Trophoblast cell (in vitro differentiated cells and primary cell): ENCODE data around the gene FAM135A.

ENCODE experiments used
- DNase-seq, 2 donors: peaks; one replicate each; pipeline ENCODE4 v3.0.0-alpha.2; 2016
- H2AFZ ChIP-seq: 2 replicates; pipeline ENCODE4 v1.6.1; 2013; ENCODE audit warnings: low read length, moderate library complexity, mild to moderate bottlenecking; ENCODE audit not compliant: insufficient read depth, poor library complexity
- H2AK5ac ChIP-seq: 2 replicates; pipeline ENCODE4 v1.6.1; 2013; ENCODE audit warnings: mild to moderate bottlenecking, low read length
- H2BK120ac ChIP-seq: 2 replicates; pipeline ENCODE4 v1.6.1; 2013; ENCODE audit warnings: low read length, mild to moderate bottlenecking, moderate library complexity; ENCODE audit not compliant: insufficient read depth, poor library complexity
- H2BK12ac ChIP-seq: 2 replicates; pipeline ENCODE4 v1.6.1; 2013; ENCODE audit warnings: mild to moderate bottlenecking, low read length, moderate library complexity
- H2BK5ac ChIP-seq: 2 replicates; pipeline ENCODE4 v1.6.1; 2013; ENCODE audit warnings: low read length, low read depth, moderate library complexity, mild to moderate bottlenecking; ENCODE audit not compliant: poor library complexity
- H3K14ac ChIP-seq: 2 replicates; pipeline ENCODE4 v1.6.1; 2013; ENCODE audit warnings: mild to moderate bottlenecking, low read length
- H3K18ac ChIP-seq: 2 replicates; pipeline ENCODE4 v1.6.1; 2013; ENCODE audit warnings: mild to moderate bottlenecking, low read length
- H3K23ac ChIP-seq: 2 replicates; pipeline ENCODE4 v1.6.1; 2013; ENCODE audit warnings: low read length
- H3K27ac ChIP-seq: 2 replicates; pipeline ENCODE4 v1.5.1; 2013; ENCODE audit warnings: low read depth, mild to moderate bottlenecking, inconsistent platforms, low read length, moderate library complexity
- H3K27me3 ChIP-seq: 2 replicates; pipeline ENCODE4 v1.6.1; 2013; ENCODE audit warnings: inconsistent platforms, mild to moderate bottlenecking, low read length, moderate library complexity; ENCODE audit not compliant: insufficient read depth
- H3K36me3 ChIP-seq, 2 experiments: 1 replicate in 1 of 2; 2 replicates in 1 of 2; pipeline ENCODE4 v1.6.1; 2013; ENCODE audit warnings: low read length in 2 of 2, mild to moderate bottlenecking in 2 of 2, moderate library complexity in 1 of 2; ENCODE audit not compliant: insufficient read depth in 2 of 2, control insufficient read depth in 1 of 2
- H3K4ac ChIP-seq: 2 replicates; pipeline ENCODE4 v1.6.1; 2013; ENCODE audit warnings: low read depth, mild to moderate bottlenecking, low read length, moderate library complexity
- H3K4me1 ChIP-seq, 2 experiments: 1 replicate in 1 of 2; 2 replicates in 1 of 2; pipeline ENCODE4 v1.6.1; 2013; ENCODE audit warnings: low read length in 2 of 2, mild to moderate bottlenecking in 2 of 2, moderate library complexity in 1 of 2; ENCODE audit not compliant: insufficient read depth in 2 of 2, control insufficient read depth in 1 of 2
- H3K4me2 ChIP-seq: 2 replicates; pipeline ENCODE4 v1.6.1; 2013; ENCODE audit warnings: inconsistent platforms, mild to moderate bottlenecking, low read length, moderate library complexity
- H3K4me3 ChIP-seq: 2 replicates; pipeline ENCODE4 v1.5.1; 2013; ENCODE audit warnings: mild to moderate bottlenecking, low read depth, low read length, inconsistent platforms
- H3K79me1 ChIP-seq: one replicate; pipeline ENCODE4 v1.6.1; 2013; ENCODE audit warnings: low read length
- H3K79me2 ChIP-seq: 2 replicates; pipeline ENCODE4 v1.6.1; 2013; ENCODE audit warnings: low read length, mild to moderate bottlenecking; ENCODE audit not compliant: control insufficient read depth, insufficient read depth, poor library complexity
- H3K9ac ChIP-seq: 2 replicates; pipeline ENCODE4 v1.6.1; 2013; ENCODE audit warnings: mild to moderate bottlenecking, low read length
- H3K9me3 ChIP-seq: 2 replicates; pipeline ENCODE4 v1.6.1; 2013; ENCODE audit warnings: low read depth, mild to moderate bottlenecking, control low read depth, inconsistent platforms, low read length; ENCODE audit not compliant: insufficient read depth
- H4K12ac ChIP-seq: 2 replicates; pipeline ENCODE4 v1.6.1; 2013; ENCODE audit warnings: low read depth, mild to moderate bottlenecking, low read length, moderate library complexity
- H4K8ac ChIP-seq: 2 replicates; pipeline ENCODE4 v1.6.1; 2013; ENCODE audit warnings: low read depth, mild to moderate bottlenecking, low read length, moderate library complexity
- H4K91ac ChIP-seq: one replicate; pipeline ENCODE4 v1.6.1; 2013; ENCODE audit warnings: low read depth, mild to moderate bottlenecking, low read length, moderate library complexity
- WGBS: extraction: QIAGEN DNeasy Blood & Tissue Kit; methylation state at CpG from one replicate; pipeline ENCODE4 v1.1.7; 2013; ENCODE audit warnings: missing lambda C conversion rate; ENCODE audit not compliant: insufficient read length, insufficient coverage; ENCODE audit errors: extremely low coverage; 5-methylcytosine and 5-hydroxymethylcytosine counted together

The FAM135A gene

GRCh38 chr6:70524721-70525286 lies 111.5 kb downstream of the FAM135A start:
- WGBS: no CpG with 5 or more reads among the region's 4 CpGs
- Histone ChIP-seq H3K79me1 (no peaks in the 10 kb centered on the region), H3K4ac (no peak overlapping the region), H3K27me3 (no peaks in the 10 kb centered on the region), H4K12ac (no peak overlapping the region), H4K8ac (no peak overlapping the region), H3K36me3 (no peaks in the 10 kb centered on the region), H2BK5ac (no peak overlapping the region), H2AK5ac (no peak overlapping the region), H2BK12ac (no peak overlapping the region), H3K79me2 (no peaks in the 10 kb centered on the region), H3K4me3 (no peak overlapping the region), H3K9ac (no peak overlapping the region), H3K14ac (no peak overlapping the region), H3K23ac (no peak overlapping the region), H4K91ac (no peak overlapping the region), H2AFZ (no peak overlapping the region), H3K9me3 (no peaks in the 10 kb centered on the region), H3K18ac (no peak overlapping the region), H3K4me1 (no peaks in the 10 kb centered on the region), H2BK120ac (no peak overlapping the region), H3K4me2 (no peak overlapping the region), H3K27ac (no peak overlapping the region)
- no peak for DNase-seq

DNA sequence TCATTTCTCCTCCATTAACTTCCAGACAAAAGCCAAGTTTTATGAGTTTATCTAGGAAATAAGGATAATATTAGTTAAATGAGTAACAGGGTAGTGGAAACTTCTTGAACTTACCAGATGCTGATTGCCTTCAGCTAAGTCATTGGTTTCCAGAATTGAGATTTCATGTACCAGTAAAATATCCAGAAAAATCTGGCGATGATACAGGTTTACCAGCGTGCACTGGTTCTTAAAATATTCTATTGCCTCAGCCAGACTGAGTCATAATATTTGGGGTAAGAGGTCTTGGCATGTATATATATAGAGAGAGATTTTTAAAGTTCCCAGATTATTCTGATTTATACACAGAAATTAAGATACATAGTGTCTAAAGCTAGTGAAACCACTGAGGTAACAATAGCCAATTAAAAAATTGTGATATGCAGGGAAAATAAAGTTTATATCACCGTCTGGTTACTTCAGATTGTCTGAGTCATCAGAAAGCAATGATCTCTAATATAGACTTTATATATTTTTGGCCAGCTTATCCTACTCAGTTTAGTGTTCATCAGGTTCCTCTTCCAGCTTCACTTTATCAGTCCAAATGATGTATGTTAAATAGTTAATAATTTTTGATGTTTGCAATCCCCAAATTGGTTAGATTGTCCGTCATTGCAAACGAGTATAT lies 113.9 kb downstream of the FAM135A start:
- Histone ChIP-seq H3K18ac (no peak overlapping the region), H4K91ac (no peak overlapping the region), H3K79me2 (no peaks in the 10 kb centered on the region), H3K27me3 (no peaks in the 10 kb centered on the region), H4K12ac (no peak overlapping the region), H2AK5ac (no peak overlapping the region), H3K79me1 (no peaks in the 10 kb centered on the region), H3K27ac (no peak overlapping the region), H2BK12ac (no peak overlapping the region), H3K4me3 (no peak overlapping the region), H3K9ac (no peak overlapping the region), H4K8ac (no peak overlapping the region), H2BK5ac (no peak overlapping the region), H3K14ac (no peak overlapping the region), H3K4me1 (no peaks in the 10 kb centered on the region), H3K4me2 (no peak overlapping the region), H3K23ac (no peak overlapping the region), H2BK120ac (no peak overlapping the region), H3K36me3 (peaks cover 0 to 2% of the 10 kb centered on the region in 2 experiments), H2AFZ (no peak overlapping the region), H3K9me3 (no peaks in the 10 kb centered on the region), H3K4ac (no peak overlapping the region)
- DNase-seq: no peak
- WGBS: no CpG with 5 or more reads among the region's 5 CpGs

DNA sequence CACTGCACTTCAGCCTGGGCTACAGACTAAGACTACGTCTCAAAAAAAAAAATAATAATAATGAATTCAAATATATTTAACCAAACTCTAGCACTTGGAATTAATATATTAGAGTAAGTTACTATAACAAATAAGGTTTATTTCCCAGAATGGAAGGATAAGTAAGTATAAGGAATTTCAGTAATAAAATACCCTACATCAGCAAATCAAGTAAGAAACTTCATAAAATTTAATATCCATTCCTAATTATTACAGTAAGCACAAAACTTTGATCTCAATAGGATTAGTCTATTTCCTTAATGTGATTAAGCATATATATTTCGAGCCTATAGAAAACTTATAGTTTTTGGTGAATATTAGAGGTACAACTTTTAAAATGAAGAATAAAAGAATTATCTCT lies 116.7 kb downstream of the FAM135A start:
- WGBS: no CpG with 5 or more reads among the region's 2 CpGs
- Histone ChIP-seq H2BK12ac (no peak overlapping the region), H3K14ac (no peak overlapping the region), H3K23ac (no peak overlapping the region), H3K27me3 (no peaks in the 10 kb centered on the region), H2BK120ac (no peak overlapping the region), H3K27ac (no peak overlapping the region), H3K9me3 (no peaks in the 10 kb centered on the region), H4K91ac (no peak overlapping the region), H3K4ac (no peak overlapping the region), H4K12ac (no peak overlapping the region), H3K79me1 (no peaks in the 10 kb centered on the region), H4K8ac (no peak overlapping the region), H3K4me2 (no peak overlapping the region), H3K4me3 (no peak overlapping the region), H3K9ac (no peak overlapping the region), H2AFZ (no peak overlapping the region), H2BK5ac (no peak overlapping the region), H3K79me2 (no peaks in the 10 kb centered on the region), H2AK5ac (no peak overlapping the region), H3K4me1 (no peaks in the 10 kb centered on the region), H3K18ac (no peak overlapping the region), H3K36me3 (peaks cover 0 to 2% of the 10 kb centered on the region in 2 experiments)
- DNase-seq: no peak

GRCh38 chr6:70531133-70531532 lies 117.8 kb downstream of the FAM135A start:
- no peak overlapping the region for H3K23ac ChIP-seq
- H3K14ac ChIP-seq: no peak overlapping the region
- H3K27me3 ChIP-seq: no peaks in the 10 kb centered on the region
- H2AK5ac ChIP-seq: no peak overlapping the region
- no peak overlapping the region for H4K91ac ChIP-seq
- H3K36me3 ChIP-seq: peaks cover 0 to 2% of the 10 kb centered on the region in 2 experiments
- no peak for DNase-seq
- no CpG with 5 or more reads among the region's 1 CpG for WGBS
- H3K9ac ChIP-seq: no peak overlapping the region
- H3K79me1 ChIP-seq: no peaks in the 10 kb centered on the region
- no peak overlapping the region for H2BK12ac ChIP-seq
- no peak overlapping the region for H4K12ac ChIP-seq
- no peak overlapping the region for H2AFZ ChIP-seq
- H2BK120ac ChIP-seq: no peak overlapping the region
- H3K4ac ChIP-seq: no peak overlapping the region
- no peaks in the 10 kb centered on the region for H3K9me3 ChIP-seq
- H3K18ac ChIP-seq: no peak overlapping the region
- no peak overlapping the region for H4K8ac ChIP-seq
- H3K4me2 ChIP-seq: no peak overlapping the region
- H3K4me3 ChIP-seq: no peak overlapping the region
- no peaks in the 10 kb centered on the region for H3K79me2 ChIP-seq
- no peaks in the 10 kb centered on the region for H3K4me1 ChIP-seq
- H3K27ac ChIP-seq: no peak overlapping the region
- H2BK5ac ChIP-seq: no peak overlapping the region
